HTERT RPE-1 (cell line): ENCODE measurements around the gene CCDC141.

Source experiments
- in situ Hi-C: fragments of 300-500 bp; cut with MboI; formaldehyde crosslinking; loops from 4 replicates; pipeline ENCODE4 v1.14.3; 2020; ENCODE audit warnings: low sequenced_read_pairs

Gene CCDC141

DNA sequence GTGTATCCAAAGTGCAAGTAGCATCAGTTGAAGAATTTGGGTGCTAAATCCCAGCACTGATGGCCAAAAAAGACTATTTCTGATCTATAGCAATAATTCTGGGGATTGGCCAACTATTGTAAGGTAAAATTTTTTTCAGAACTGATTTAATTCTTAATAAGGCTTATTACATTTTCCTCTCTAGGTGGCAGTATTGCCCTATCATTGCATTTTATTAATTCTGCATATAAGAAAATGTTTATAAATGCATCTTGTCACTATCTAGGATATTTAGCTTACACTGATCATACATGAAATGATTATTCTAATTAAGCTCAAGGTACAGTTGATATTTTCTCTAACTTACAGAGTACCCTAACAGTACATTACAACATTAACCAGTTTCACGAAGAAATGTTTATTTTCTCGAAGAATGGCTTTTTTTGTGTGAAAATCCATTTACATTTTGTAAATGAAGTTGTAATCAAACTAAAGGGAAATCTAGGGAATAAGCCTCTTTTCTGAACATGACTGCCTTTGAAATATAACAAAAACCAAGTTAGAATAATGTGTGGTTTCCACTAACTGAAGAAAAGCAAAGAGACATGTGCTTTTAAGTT lies 253.8 kb downstream of the CCDC141 start:
- in situ Hi-C loops: no loop called here

DNA sequence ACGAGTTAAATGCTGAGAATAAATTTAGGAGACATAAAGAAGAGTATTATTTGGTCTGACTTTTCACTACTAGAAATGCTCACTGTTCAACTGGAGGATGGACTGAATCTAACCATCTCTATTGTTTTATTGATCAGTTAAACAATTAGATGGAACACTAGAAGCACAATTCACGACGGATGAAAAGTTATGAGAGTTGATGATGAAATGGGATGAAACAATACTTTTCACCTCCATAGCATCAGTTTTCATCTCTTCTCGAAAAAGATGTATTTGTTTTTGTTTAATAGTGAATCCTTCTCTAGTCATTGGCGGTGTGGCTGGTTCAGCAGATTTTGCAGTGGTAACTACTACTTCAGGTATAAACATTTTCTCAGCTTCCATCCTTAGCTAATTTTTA lies 262.0 kb downstream of the CCDC141 start:
- in situ Hi-C loops: no loop called here

DNA sequence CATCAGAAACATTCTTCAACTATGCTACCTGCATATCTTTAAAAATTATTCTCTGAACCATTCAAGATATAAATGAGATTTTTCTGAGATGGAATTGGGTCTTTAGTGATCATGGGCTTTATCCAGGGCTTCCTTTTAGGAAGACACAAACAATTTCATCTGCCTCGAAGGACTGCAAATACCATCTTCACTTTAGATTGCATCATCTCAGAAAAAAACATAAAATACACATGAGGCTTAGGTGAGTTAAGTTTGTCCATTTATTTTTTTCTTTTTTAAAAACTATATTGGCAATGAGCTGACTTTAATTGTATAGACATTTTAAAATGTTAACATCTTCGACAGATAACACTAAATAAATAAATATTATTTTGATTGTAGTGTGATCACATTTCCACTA lies 262.8 kb downstream of the CCDC141 start:
- in situ Hi-C loops: no loop called here

DNA sequence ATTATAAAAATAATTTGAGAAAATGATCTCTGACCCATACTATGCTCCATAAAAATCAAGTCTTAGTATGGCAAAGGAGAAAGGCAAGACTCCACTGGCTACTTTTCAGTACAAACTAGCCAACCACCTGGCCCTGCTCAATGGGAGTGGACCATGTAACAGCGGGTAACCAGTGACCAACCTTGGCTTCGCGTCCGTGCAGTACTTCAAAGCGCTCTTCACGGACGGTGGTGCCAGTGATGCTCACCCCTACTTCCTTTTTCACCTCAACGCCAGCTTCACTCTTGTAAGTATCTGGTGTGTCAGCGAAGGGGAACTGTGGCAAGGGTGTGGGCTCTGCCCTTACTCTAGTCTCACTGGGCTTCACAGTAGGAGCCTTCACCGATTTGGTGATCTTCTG lies 266.0 kb downstream of the CCDC141 start:
- in situ Hi-C loops: no loop called here

DNA sequence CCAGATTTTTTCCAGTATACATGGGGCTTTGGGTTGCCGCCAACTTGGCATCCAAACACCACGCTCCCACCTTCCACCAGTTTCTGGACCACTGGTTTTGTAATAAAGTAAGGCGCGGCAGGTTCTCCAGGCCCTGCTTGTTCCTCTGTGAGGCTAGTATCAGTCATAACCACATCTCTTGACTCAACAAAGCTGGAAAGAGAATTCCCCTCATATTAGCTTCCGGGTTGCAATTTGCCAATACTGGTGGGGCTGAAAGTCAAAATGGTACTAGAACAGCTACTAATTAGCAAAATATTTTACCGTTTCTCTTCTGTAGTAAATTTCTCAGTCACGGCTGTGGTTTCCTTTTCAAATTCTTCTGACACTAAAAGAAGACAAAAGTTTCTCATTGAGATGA lies 267.7 kb downstream of the CCDC141 start:
- in situ Hi-C loops: no loop called here
